H9 (cell line): ENCODE results near the gene OSBPL8. TPM values are rescaled to one million over a fixed set of nuclear protein-coding genes. Genes with fewer than 3 reads are reported as not detected.

Experiments used
- DNase-seq: peaks from one replicate; pipeline ENCODE4 v3.0.0-alpha.2; 2017
- H2AFZ ChIP-seq: one replicate; pipeline ENCODE4 v1.6.1; 2013; ENCODE audit warnings: mild to moderate bottlenecking, low read length, control low read depth, moderate library complexity
- H2AK5ac ChIP-seq: 2 replicates; pipeline ENCODE4 v1.6.1; 2013; ENCODE audit warnings: low read length, control low read depth, mixed read lengths; ENCODE audit not compliant: insufficient read length
- H2BK120ac ChIP-seq: one replicate; pipeline ENCODE4 v1.6.1; 2013; ENCODE audit warnings: low read depth, mild to moderate bottlenecking, low read length, control low read depth, inconsistent platforms; ENCODE audit not compliant: poor library complexity, severe bottlenecking
- H2BK12ac ChIP-seq: 2 replicates; pipeline ENCODE4 v1.6.1; 2013; ENCODE audit warnings: low read length, control low read depth, mixed read lengths, low read depth; ENCODE audit not compliant: insufficient read length
- H2BK15ac ChIP-seq: 2 replicates; pipeline ENCODE4 v1.6.1; 2013; ENCODE audit warnings: low read depth, low read length, control low read depth
- H2BK20ac ChIP-seq: one replicate; pipeline ENCODE4 v1.6.1; 2013; ENCODE audit warnings: low read depth, mild to moderate bottlenecking, low read length, control low read depth, inconsistent platforms; ENCODE audit not compliant: poor library complexity, severe bottlenecking
- H2BK5ac ChIP-seq: 2 replicates; pipeline ENCODE4 v1.6.1; 2013; ENCODE audit warnings: low read length, control low read depth, mixed read lengths; ENCODE audit not compliant: insufficient read length
- H3K14ac ChIP-seq: 2 replicates; pipeline ENCODE4 v1.6.1; 2013; ENCODE audit warnings: low read length, control low read depth; ENCODE audit not compliant: insufficient read depth
- H3K18ac ChIP-seq: 2 replicates; pipeline ENCODE4 v1.6.1; 2013; ENCODE audit warnings: low read depth, mild to moderate bottlenecking, mixed read lengths, low read length, control low read depth; ENCODE audit not compliant: insufficient read length
- H3K23ac ChIP-seq: 2 replicates; pipeline ENCODE4 v1.6.1; 2013; ENCODE audit warnings: low read length, control low read depth, mixed read lengths, low read depth; ENCODE audit not compliant: insufficient read length
- H3K23me2 ChIP-seq: 2 replicates; pipeline ENCODE4 v1.6.1; 2013; ENCODE audit warnings: low read depth, mild to moderate bottlenecking, mixed read lengths, low read length, control low read depth; ENCODE audit not compliant: insufficient read length, poor library complexity, severe bottlenecking
- H3K27ac ChIP-seq: 2 replicates; pipeline ENCODE4 v1.5.1; 2013; ENCODE audit warnings: low read length, control low read depth, mixed read lengths, low read depth; ENCODE audit not compliant: insufficient read length
- H3K27me3 ChIP-seq: 2 replicates; pipeline ENCODE4 v1.6.1; 2013; ENCODE audit warnings: low read length, control low read depth, inconsistent platforms; ENCODE audit not compliant: insufficient read depth
- H3K4ac ChIP-seq: 2 replicates; pipeline ENCODE4 v1.6.1; 2013; ENCODE audit warnings: low read depth, mild to moderate bottlenecking, control low read depth, inconsistent platforms, low read length, moderate library complexity
- H3K4me1 ChIP-seq: 2 replicates; pipeline ENCODE4 v1.6.1; 2013; ENCODE audit warnings: low read length, control low read depth, inconsistent platforms; ENCODE audit not compliant: insufficient read depth
- H3K4me2 ChIP-seq: 2 replicates; pipeline ENCODE4 v1.6.1; 2013; ENCODE audit warnings: low read length, control low read depth, mixed read lengths; ENCODE audit not compliant: insufficient read length, insufficient read depth
- H3K56ac ChIP-seq: 2 replicates; pipeline ENCODE4 v1.6.1; 2013; ENCODE audit warnings: low read depth, mild to moderate bottlenecking, mixed read lengths, low read length, control low read depth; ENCODE audit not compliant: insufficient read length
- H3K79me1 ChIP-seq: 2 replicates; pipeline ENCODE4 v1.6.1; 2013; ENCODE audit warnings: low read depth, mild to moderate bottlenecking, moderate library complexity, low read length, control low read depth, inconsistent platforms; ENCODE audit not compliant: insufficient read depth, poor library complexity, severe bottlenecking
- H3K79me2 ChIP-seq: 2 replicates; pipeline ENCODE4 v1.6.1; 2013; ENCODE audit warnings: low read length, control low read depth, inconsistent platforms; ENCODE audit not compliant: insufficient read depth
- H3K9ac ChIP-seq: 2 replicates; pipeline ENCODE4 v1.6.1; 2013; ENCODE audit warnings: low read length, control low read depth, mixed read lengths; ENCODE audit not compliant: insufficient read length; ENCODE audit errors: extremely low read depth
- H3K9me3 ChIP-seq: one replicate; pipeline ENCODE4 v1.6.1; 2013; ENCODE audit warnings: low read depth, low read length, inconsistent platforms; ENCODE audit not compliant: control insufficient read depth
- H3T11ph ChIP-seq: one replicate; pipeline ENCODE4 v1.6.1; 2013; ENCODE audit warnings: mild to moderate bottlenecking, low read length, control low read depth, inconsistent platforms
- H4K20me1 ChIP-seq: one replicate; pipeline ENCODE4 v1.6.1; 2013; ENCODE audit not compliant: control insufficient read depth, insufficient read length, insufficient read depth
- H4K5ac ChIP-seq: 2 replicates; pipeline ENCODE4 v1.6.1; 2013; ENCODE audit warnings: low read depth, mild to moderate bottlenecking, mixed read lengths, low read length, control low read depth; ENCODE audit not compliant: insufficient read length
- H4K8ac ChIP-seq: replicated peaks from 2 replicates; pipeline ENCODE4 v1.6.1; 2013; ENCODE audit warnings: low read length, control low read depth, mixed read lengths, low read depth; ENCODE audit not compliant: insufficient read length
- H4K91ac ChIP-seq: 2 replicates; pipeline ENCODE4 v1.6.1; 2013; ENCODE audit warnings: low read depth, mild to moderate bottlenecking, moderate library complexity, mixed read lengths, low read length, control low read depth; ENCODE audit not compliant: insufficient read length
- H3K27ac Mint-ChIP-seq, 3 experiments: 2 replicates in 2 of 3; 3 replicates in 1 of 3; pipeline ENCODE4 v1.8.0; 2020 to 2021; ENCODE audit warnings: mixed read lengths in 3 of 3, mild to moderate bottlenecking in 1 of 3, moderate library complexity in 1 of 3
- H3K27me3 Mint-ChIP-seq: 2 replicates; pipeline ENCODE4 v1.8.0; 2021; ENCODE audit warnings: low read depth, mild to moderate bottlenecking, moderate library complexity, mixed read lengths
- H3K36me3 Mint-ChIP-seq, 3 experiments: 2 replicates in 2 of 3; 3 replicates in 1 of 3; pipeline ENCODE4 v1.8.0; 2020 to 2021; ENCODE audit warnings: low read depth in 3 of 3, mixed read lengths in 3 of 3; ENCODE audit not compliant: insufficient read depth in 1 of 3
- H3K4me1 Mint-ChIP-seq, 2 experiments: 2 replicates each; pipeline ENCODE4 v1.8.0; 2020; ENCODE audit warnings: mixed read lengths in 2 of 2
- H3K4me3 Mint-ChIP-seq, 2 experiments: 2 replicates in 1 of 2; 3 replicates in 1 of 2; pipeline ENCODE4 v1.8.0; 2020 to 2021; ENCODE audit warnings: mild to moderate bottlenecking in 2 of 2, mixed read lengths in 2 of 2, moderate library complexity in 1 of 2
- H3K9me3 Mint-ChIP-seq, 2 experiments: 2 replicates in 1 of 2; 3 replicates in 1 of 2; pipeline ENCODE4 v1.8.0; 2020; ENCODE audit warnings: mild to moderate bottlenecking in 2 of 2, mixed read lengths in 2 of 2, moderate library complexity in 1 of 2
- WGBS: extraction: QIAGEN DNeasy Blood & Tissue Kit; methylation state at CpG from one replicate; pipeline ENCODE4 v1.1.7; 2013; ENCODE audit warnings: missing lambda C conversion rate, low lambda C conversion rate, mixed read lengths; ENCODE audit not compliant: insufficient read length; ENCODE audit errors: extremely low coverage; 5-methylcytosine and 5-hydroxymethylcytosine counted together
- total RNA-seq: library from RNA; stranded (reverse); gene quantifications from 2 replicates; pipeline ENCODE4 v1.2.1, GENCODE V29; 2021
- TF ChIP-seq, protein P1 (sequence below): fragments of 200-600 bp; sonication (generic); conservative IDR thresholded peaks from 3 replicates; pipeline ENCODE4 v1.8.0; 2021; ENCODE audit warnings: antibody characterized with exemption, mild to moderate bottlenecking

The OSBPL8 gene
- total RNA-seq, 1 experiment from 2014 or later: 61.2 TPM

DNA sequence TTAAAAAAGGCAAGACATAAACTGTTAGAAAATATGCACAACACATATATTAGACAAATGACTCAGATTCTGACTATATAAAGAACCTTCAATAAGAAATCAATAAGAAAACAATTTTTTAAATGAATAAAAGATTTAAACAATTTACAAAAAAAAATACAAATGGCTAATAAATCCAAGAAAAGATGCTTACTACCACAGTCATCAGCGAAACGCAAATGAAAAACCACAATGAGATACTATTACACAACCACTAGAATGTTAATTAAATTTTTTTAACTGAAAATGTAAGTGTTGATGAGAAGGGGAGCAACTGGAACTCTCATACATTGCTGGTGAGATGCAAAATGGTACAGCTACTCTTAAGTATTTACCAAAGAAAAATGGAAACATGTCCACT, 24.4 kb downstream of the OSBPL8 start:
- Histone ChIP-seq H3K14ac (no peak overlapping the region), H3K56ac (no peak overlapping the region), H3K27me3 (no peaks in the 10 kb centered on the region), H2AK5ac (no peak overlapping the region), H3T11ph (no peak overlapping the region), H3K23ac (no peak overlapping the region), H2BK20ac (no peak overlapping the region), H2BK5ac (no peak overlapping the region), H3K18ac (no peak overlapping the region), H3K79me1 (peaks cover 3% of the 10 kb centered on the region), H3K23me2 (no peaks in the 10 kb centered on the region), H3K9me3 (no peaks in the 10 kb centered on the region), H3K4ac (no peak overlapping the region), H4K8ac (no peak overlapping the region), H3K4me1 (peaks cover 4% of the 10 kb centered on the region; the same call in 1 of the 2 replicates), H3K27ac (no peak overlapping the region), H3K9ac (no peak overlapping the region), H2BK15ac (no peak overlapping the region), H2BK12ac (no peak overlapping the region), H3K4me2 (no peak overlapping the region), H4K91ac (no peak overlapping the region), H4K5ac (no peak overlapping the region), H4K20me1 (no peaks in the 10 kb centered on the region), H2BK120ac (no peak overlapping the region), H3K79me2 (0 out of 2 replicates have a peak, but pooled peaks cover 2% of the 10 kb centered on the region), H2AFZ (no peak overlapping the region)
- no peak for DNase-seq
- Mint-ChIP-seq H3K36me3 (peaks cover 0 to 13% (median 5%) of the 10 kb centered on the region in 3 experiments; a peak in 5 of 7 replicates), H3K27ac (no peak overlapping the region), H3K27me3 (no peaks in the 10 kb centered on the region), H3K4me1 (peaks cover 15 to 31% of the 10 kb centered on the region in 2 experiments), H3K9me3 (peaks cover 0 to 2% of the 10 kb centered on the region in 2 experiments; a peak in 1 of 5 replicates), H3K4me3 (no peak overlapping the region)
- TF ChIP-seq, protein P1, sequence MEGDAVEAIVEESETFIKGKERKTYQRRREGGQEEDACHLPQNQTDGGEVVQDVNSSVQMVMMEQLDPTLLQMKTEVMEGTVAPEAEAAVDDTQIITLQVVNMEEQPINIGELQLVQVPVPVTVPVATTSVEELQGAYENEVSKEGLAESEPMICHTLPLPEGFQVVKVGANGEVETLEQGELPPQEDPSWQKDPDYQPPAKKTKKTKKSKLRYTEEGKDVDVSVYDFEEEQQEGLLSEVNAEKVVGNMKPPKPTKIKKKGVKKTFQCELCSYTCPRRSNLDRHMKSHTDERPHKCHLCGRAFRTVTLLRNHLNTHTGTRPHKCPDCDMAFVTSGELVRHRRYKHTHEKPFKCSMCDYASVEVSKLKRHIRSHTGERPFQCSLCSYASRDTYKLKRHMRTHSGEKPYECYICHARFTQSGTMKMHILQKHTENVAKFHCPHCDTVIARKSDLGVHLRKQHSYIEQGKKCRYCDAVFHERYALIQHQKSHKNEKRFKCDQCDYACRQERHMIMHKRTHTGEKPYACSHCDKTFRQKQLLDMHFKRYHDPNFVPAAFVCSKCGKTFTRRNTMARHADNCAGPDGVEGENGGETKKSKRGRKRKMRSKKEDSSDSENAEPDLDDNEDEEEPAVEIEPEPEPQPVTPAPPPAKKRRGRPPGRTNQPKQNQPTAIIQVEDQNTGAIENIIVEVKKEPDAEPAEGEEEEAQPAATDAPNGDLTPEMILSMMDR: no peak
- no CpG with 5 or more reads among the region's 2 CpGs for WGBS
